ENCODE measurements around the gene MRLN. TPM values are rescaled to one million over a fixed set of nuclear protein-coding genes. Genes with fewer than 3 reads are reported as not detected.

Gene MRLN
- total RNA-seq, 1 donor from 2014 or later = not detected

- no peak overlapping the region for H3K27ac Mint-ChIP-seq
- Histone ChIP-seq H3K4me2 (no peak overlapping the region), H3K4me1 (no peaks in the 10 kb centered on the region), H3K79me2 (ENCODE audit: low read depth) (no peaks in the 10 kb centered on the region), H3F3A (ENCODE audit: low read depth) (no peaks in the 10 kb centered on the region), H3K36me3 (no peaks in the 10 kb centered on the region), H3K27me3 (no peaks in the 10 kb centered on the region), H4K20me1 (ENCODE audit: low read depth) (no peaks in the 10 kb centered on the region), H2AFZ (replicated peaks) (no peak overlapping the region), H3K9ac (no peak overlapping the region), H3K9me3 (ENCODE audit: low read depth) (no peaks in the 10 kb centered on the region), H3K27ac (no peak overlapping the region), H3K4me3 (no peak overlapping the region)
- H3K4me3 Mint-ChIP-seq = no peak overlapping the region
- no peaks in the 10 kb centered on the region for H3K4me1 Mint-ChIP-seq
- H3K9me3 Mint-ChIP-seq = no peaks in the 10 kb centered on the region
- no peak for DNase-seq (ENCODE audit: low spot score)
- no peak for TF ChIP-seq CTCF (IDR thresholded peaks at IDR 0.05)
- no peak for TF ChIP-seq EZH2phosphoT487 (IDR thresholded peaks at IDR 0.05)
- no peak for TF ChIP-seq EZH2 (IDR thresholded peaks at IDR 0.05)
- no peaks in the 10 kb centered on the region for H3K36me3 Mint-ChIP-seq
- H3K27me3 Mint-ChIP-seq (ENCODE audit: insufficient read depth, low read depth) = no peaks in the 10 kb centered on the region
Observed at GRCh38 chr10:59724098-59724938, 28.9 kb downstream of the MRLN start.

- Histone ChIP-seq H3K27me3 (no peaks in the 10 kb centered on the region), H4K20me1 (ENCODE audit: low read depth) (no peaks in the 10 kb centered on the region), H3K4me1 (no peaks in the 10 kb centered on the region), H3K9me3 (ENCODE audit: low read depth) (no peaks in the 10 kb centered on the region), H3F3A (ENCODE audit: low read depth) (no peaks in the 10 kb centered on the region), H3K27ac (no peak overlapping the region), H2AFZ (replicated peaks) (no peak overlapping the region), H3K4me2 (no peak overlapping the region), H3K79me2 (ENCODE audit: low read depth) (no peaks in the 10 kb centered on the region), H3K36me3 (no peaks in the 10 kb centered on the region), H3K9ac (no peak overlapping the region), H3K4me3 (no peak overlapping the region)
- Mint-ChIP-seq H3K9me3 (no peaks in the 10 kb centered on the region), H3K27me3 (ENCODE audit: insufficient read depth, low read depth) (no peaks in the 10 kb centered on the region), H3K36me3 (no peaks in the 10 kb centered on the region), H3K4me1 (no peaks in the 10 kb centered on the region), H3K4me3 (no peak overlapping the region), H3K27ac (no peak overlapping the region)
- no peak for DNase-seq (ENCODE audit: low spot score)
- TF ChIP-seq EZH2phosphoT487 (IDR thresholded peaks at IDR 0.05) = no peak
- no peak for TF ChIP-seq CTCF (IDR thresholded peaks at IDR 0.05)
- no peak for TF ChIP-seq EZH2 (IDR thresholded peaks at IDR 0.05)
Observed at GRCh38 chr10:59720377-59720776, 32.9 kb downstream of the MRLN start.

- no peak overlapping the region for H3K9ac ChIP-seq
- H2AFZ ChIP-seq (replicated peaks) = no peak overlapping the region
- H3K27ac Mint-ChIP-seq = no peak overlapping the region
- H3K27ac ChIP-seq = no peak overlapping the region
- no peaks in the 10 kb centered on the region for H3K9me3 Mint-ChIP-seq
- H3K4me3 Mint-ChIP-seq = no peak overlapping the region
- no peaks in the 10 kb centered on the region for H3K4me1 Mint-ChIP-seq
- no peaks in the 10 kb centered on the region for H3F3A ChIP-seq (ENCODE audit: low read depth)
- DNase-seq (ENCODE audit: low spot score) = no peak
- no peaks in the 10 kb centered on the region for H3K4me1 ChIP-seq
- no peak overlapping the region for H3K4me2 ChIP-seq
- TF ChIP-seq EZH2phosphoT487 (IDR thresholded peaks at IDR 0.05) = no peak
- TF ChIP-seq EZH2 (IDR thresholded peaks at IDR 0.05) = no peak
- peak; percentile 27 for TF ChIP-seq CTCF (IDR thresholded peaks at IDR 0.05)
- no peak overlapping the region for H3K4me3 ChIP-seq
- H3K36me3 ChIP-seq = no peaks in the 10 kb centered on the region
- no peaks in the 10 kb centered on the region for H3K27me3 Mint-ChIP-seq (ENCODE audit: insufficient read depth, low read depth)
- H4K20me1 ChIP-seq (ENCODE audit: low read depth) = no peaks in the 10 kb centered on the region
- no peaks in the 10 kb centered on the region for H3K36me3 Mint-ChIP-seq
- no peaks in the 10 kb centered on the region for H3K27me3 ChIP-seq
- no peaks in the 10 kb centered on the region for H3K9me3 ChIP-seq (ENCODE audit: low read depth)
- H3K79me2 ChIP-seq (ENCODE audit: low read depth) = no peaks in the 10 kb centered on the region
Observed at GRCh38 chr10:59719374-59719773, 33.9 kb downstream of the MRLN start.

Measured in neural progenitor cell (in vitro differentiated cells).